Right kidney (tissue), 9 donors: ENCODE measurements around the gene ZKSCAN2.

Experiments used
- DNase-seq: peaks from one replicate; pipeline ENCODE4 v3.0.0-alpha.2; 2016
- long read RNA-seq, 8 donors: transcript quantifications; one replicate each; lab custom pipeline, GENCODE V29; 2026

ZKSCAN2 gene
- long read RNA-seq, donor 1, full-length matches to known transcripts, result 4 of 4 reads
- long read RNA-seq, donor 1, partial matches to known transcripts, result 0 of 4 reads
- long read RNA-seq, donor 1, other reads (novel, unspliced or antisense), result 0 of 4 reads
- long read RNA-seq, donor 2, full-length matches to known transcripts, result 1 of 1 reads
- long read RNA-seq, donor 2, partial matches to known transcripts, result 0 of 1 reads
- long read RNA-seq, donor 2, other reads (novel, unspliced or antisense), result 0 of 1 reads
- long read RNA-seq, donor 3, full-length matches to known transcripts, result 1 of 1 reads
- long read RNA-seq, donor 3, partial matches to known transcripts, result 0 of 1 reads
- long read RNA-seq, donor 3, other reads (novel, unspliced or antisense), result 0 of 1 reads
- long read RNA-seq, donor 4, full-length matches to known transcripts, result 5 of 5 reads
- long read RNA-seq, donor 4, partial matches to known transcripts, result 0 of 5 reads
- long read RNA-seq, donor 4, other reads (novel, unspliced or antisense), result 0 of 5 reads
- long read RNA-seq, donor 5, full-length matches to known transcripts, result 2 of 2 reads
- long read RNA-seq, donor 5, partial matches to known transcripts, result 0 of 2 reads
- long read RNA-seq, donor 5, other reads (novel, unspliced or antisense), result 0 of 2 reads
- long read RNA-seq, donor 6, full-length matches to known transcripts, result 3 of 3 reads
- long read RNA-seq, donor 6, partial matches to known transcripts, result 0 of 3 reads
- long read RNA-seq, donor 6, other reads (novel, unspliced or antisense), result 0 of 3 reads
- long read RNA-seq, donor 7, result 0 reads
- long read RNA-seq, donor 8, full-length matches to known transcripts, result 3 of 3 reads
- long read RNA-seq, donor 8, partial matches to known transcripts, result 0 of 3 reads
- long read RNA-seq, donor 8, other reads (novel, unspliced or antisense), result 0 of 3 reads

DNA sequence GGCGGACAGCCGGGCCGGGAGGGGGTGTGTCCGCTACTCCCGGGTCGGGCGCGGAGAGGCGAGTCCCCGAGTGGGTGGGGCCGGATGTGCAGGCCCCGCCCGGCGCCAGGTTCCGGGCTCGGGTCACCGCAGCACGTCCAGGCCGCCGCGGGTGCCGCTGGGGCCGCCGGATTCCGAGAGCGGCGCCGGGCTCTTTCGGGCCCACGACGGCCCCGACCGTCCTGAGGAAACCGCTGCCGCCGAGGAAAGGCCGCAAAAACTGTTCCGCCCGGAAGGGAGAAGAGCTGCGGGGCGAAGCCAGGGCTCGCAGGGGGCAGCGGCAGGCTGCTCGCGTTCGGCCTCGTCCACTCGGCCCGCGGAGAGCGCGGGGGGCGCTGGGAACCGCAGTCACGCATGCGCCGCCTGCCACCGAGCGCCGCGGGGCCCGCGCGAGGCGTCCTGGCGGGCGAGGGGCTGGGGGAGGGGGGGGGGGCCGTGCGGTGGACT, at the start of gene ZKSCAN2:
Gene ZKSCAN2, minus strand, starts transcription at position 376 of the 486 bp plus-strand sequence. CDS start 718 bp downstream, outside the sequence.
- DNase-seq, result peak; percentile 99

DNA sequence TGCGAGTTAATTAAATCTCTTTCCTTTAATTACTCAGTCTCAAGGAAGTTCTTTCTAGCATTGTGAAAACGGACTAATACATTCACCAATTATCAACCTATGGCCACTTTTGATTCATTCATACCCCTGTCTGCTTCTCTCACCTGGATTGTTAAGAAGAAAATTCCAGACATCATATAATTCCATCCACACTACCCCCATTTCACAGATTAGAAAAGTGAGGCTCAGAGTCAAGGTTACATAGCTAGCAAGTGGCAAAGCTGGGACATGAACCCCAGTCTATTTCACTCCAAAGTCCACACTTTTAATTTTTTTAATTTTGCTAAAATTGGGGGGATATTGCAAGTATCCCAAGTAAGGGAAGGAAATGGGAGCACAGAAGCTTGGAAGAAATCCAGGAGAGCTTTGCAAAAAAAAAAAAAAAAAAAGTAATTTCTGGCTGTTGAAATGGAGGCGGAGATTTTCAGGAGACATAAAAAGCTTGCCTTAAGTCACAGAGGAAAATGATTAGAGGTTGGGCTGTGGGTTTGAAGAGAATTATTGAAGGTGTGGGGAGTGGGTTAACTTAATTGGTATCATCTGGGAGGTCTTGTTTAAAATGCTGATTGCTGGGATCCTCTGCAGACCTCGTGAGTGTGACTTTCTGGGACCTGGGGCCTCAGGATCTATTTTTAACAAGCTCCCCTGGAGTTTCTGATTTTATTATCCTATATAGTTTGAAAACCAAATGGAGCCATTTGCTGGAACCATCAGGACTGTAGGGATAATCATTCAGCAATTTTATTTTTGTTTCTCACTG, 42.3 kb upstream of the ZKSCAN2 start:
- no peak for DNase-seq

DNA sequence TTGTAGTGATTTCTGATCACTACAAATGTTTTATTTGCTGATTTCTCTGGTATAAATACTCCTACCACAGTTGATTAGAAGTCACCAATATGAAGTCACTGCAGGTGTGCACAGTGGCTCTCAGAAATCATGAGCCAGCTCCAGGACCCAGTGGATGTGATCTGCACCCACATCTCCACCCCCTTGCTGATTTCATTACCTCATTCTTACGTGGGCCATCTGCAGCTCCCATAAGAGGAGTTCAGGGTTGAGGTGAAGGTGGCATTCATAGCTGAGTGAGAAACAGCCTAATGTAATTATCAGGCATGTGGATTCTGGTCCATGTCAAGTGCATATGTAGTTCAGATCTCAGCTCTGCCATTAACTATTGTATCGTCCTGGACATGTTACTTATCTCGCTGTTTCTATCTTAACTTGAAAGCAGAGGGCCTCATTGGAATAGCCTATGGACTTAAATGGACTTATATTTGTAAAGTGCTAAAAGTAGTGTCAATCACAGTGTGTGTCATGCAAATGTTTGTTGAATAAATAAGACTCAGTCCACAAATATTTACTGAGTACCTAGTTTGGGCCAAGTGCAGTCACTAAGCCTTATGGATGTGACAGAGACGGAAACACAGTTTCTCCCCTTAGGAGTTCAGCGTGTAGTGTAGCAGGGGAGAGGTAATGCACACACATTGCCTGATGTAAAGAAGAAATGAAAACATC, 40.7 kb upstream of the ZKSCAN2 start:
- no peak for DNase-seq

DNA sequence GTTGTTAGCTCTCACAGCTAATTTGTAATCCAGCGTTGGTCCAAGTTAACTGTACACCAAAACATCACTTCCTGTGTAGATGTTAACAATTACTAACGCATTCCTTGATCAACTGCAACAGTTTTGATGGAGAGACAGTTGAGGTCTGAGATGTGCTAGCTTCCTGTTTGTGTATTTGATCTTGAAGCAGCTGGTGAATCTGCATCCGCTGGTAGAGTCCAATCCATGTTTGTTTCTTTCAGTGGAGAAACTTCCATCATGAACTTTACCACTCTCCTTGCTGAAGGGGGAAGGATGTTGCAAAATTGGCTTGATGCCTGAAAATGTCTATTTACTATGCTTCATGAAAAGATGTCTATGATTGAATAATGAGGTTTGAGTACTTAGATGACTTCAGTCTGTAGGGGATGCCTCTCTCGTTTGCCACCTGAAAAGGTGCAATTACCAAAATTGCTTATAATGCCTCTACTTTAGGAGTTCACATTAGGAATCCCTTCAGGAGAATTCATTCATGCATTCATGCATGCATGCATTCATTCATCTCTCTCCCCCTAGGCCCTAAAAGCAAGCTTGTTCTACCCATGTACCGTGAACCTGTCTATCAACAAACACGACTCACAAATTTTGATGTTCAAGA, 39.6 kb upstream of the ZKSCAN2 start:
- no peak for DNase-seq

DNA sequence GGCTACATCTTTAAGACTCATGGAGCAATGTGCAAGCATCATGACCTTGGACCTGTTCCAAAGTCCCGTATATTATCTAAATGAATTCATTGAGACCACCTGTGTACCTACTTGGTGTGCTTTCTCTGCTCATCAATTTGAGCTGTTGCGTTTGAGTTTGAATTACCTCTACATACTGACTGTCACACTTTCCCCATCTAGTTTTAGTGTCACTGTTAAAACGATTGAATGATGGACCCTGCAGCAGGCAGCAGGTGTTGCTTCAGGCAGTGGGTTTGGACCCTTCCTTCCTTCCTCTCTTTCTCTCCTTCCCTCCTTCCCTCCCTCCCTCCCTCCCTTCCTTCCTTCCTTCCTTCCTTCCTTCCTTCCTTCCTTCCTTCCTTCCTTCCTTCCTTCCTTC, 33.9 kb upstream of the ZKSCAN2 start:
- no peak for DNase-seq

DNA sequence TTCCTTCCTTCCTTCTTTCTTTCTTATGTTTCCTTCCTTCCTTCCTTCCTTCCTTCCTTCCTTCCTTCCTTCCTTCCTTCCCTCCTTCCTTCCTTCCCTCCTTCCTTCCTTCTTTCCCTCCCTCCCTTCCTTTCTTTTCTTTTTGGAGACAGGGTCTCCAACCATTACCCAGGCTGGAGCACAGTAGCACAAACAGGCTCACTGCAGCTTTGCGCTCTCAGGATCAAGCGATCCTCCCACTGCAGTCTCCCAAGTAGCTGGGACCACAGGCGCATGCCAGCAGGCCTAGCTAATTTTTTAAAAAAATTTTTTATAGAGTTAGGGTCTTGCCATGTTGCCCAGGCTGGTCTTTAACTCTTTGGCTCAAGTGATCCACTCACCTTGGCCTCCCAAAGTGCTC, 31.8 kb upstream of the ZKSCAN2 start:
- no peak for DNase-seq

DNA sequence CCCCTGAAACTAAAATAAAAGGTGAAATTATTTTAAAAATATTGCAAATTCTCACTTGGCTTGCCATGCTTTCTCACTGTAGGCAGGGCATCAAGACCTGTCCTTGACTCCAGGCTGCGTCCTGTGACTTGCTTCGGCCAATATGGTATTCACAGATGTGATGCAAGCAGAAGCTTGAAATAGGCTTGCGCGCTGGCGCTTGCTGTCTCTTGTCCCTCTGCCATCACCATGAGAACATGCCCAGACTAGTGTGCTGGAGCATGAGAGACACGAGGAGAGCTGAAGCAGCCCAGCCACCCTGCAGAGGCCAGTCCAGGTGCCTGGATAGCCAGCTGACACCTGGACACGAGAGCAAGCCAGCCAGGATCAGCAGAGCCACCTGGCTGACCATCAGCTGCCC, 21.8 kb upstream of the ZKSCAN2 start:
- DNase-seq, result no peak

DNA sequence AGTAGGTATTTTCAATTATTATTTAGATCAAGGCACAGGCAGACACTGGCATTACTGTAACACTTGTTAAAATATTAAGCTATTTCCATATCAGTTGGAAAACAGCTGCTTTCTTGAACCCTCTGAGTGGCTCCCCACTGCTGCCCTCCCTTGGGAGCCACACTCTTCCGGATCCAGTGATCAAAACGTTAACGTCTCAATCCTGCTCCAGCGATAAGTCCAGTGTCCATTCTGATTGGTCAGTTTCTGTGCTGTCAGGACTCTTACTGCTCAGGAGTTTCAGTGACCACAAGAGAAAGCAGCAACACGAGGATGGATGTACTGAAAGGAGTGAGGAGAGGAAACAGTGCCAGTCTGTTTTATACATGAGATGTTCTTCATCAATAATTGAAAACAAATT, 13.8 kb upstream of the ZKSCAN2 start:
- no peak for DNase-seq

DNA sequence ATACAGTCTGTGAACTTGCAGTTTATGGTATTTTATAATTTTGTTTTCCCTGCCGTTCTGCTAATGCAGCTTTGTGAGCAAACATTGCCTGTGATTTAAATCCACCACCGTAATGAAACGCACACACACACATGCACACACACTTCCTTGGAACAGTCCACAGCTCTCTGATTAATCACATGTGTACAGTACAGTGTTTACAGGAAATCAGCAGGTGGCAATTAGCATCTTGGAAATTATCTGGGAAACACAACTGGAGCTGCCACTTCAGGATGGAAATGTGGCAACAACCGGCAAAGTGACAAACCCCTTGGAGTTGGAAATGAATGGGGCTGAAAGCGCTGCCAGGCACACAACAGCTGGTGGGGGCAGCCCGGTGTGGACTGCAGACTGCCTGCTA, 12.9 kb upstream of the ZKSCAN2 start:
- no peak for DNase-seq

DNA sequence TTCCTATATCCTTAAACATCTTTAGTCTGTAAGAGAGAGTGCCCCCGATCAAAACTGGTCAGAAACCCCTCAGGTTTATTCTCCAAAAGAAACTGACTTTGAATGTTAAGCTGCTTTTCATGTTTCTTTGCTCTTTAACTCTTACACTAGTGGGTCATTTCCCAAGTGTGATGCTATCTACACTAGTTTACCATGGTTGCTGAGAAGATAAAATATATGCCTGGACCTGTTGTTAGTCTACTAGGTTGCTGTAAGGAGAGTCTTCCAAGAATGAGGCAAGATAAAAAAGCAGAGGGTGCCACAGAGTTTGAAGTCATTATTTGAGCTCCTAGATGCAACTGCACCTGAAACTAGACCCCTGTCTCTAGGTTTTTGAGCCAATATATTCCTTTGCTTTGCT, 12.2 kb upstream of the ZKSCAN2 start:
- DNase-seq, result no peak

DNA sequence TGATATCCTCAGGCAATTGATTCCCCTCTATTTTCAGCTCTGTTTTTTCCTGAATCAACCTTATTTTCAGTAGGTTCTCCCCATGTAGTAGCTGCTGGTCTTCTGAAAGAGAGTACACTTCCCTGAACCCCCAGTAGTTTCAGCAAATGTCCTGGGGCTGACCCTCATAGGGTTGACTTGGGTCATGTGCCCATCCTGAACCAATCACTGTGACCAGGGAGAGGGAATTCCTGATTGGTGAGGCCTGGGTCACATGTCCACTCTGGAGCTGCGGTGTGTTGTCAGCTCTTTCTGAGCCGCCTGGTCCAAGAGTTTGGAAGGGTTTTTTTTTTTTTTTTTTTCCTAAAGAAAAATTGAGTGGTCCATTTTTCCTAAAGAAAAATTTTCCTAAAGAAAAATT, 8.3 kb upstream of the ZKSCAN2 start:
- no peak for DNase-seq

DNA sequence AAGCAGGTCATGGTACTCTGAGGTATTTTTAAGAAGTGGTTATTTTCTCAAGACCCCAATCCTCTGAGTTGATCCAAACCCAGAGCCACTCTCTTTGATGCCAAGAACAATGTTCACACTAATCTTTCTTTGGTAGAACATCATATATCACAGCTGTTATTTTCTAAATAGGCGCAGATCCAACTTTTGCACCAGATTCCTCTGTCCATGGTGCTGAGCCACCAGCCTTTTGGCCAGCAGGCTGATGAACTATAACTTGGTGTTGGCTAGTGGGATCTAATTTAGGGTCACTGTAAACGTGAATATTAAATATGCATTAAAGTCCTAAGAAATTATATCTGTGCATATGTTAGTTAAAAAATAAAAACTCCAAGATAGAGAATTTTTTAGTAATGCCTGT, 7.0 kb upstream of the ZKSCAN2 start:
- no peak for DNase-seq

DNA sequence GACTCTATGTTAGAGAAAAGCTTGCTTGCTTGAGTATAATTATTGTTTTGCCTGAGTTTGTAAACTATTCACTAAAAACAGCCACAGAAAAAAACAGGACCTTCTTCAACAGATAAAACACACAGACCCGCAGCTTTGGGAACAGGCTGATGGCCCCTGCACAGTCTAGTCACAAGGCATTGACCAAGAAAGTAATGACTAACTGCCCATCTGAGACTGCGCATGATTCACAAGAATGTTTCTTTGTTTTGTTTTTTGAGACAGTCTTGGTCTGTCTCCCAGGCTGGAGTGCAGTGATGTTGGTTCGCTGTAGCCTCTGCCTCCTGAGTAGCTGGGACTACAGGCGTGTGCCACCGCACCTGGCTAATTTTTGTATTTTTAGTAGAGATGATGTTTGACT, 2.8 kb upstream of the ZKSCAN2 start:
- DNase-seq, result no peak

DNA sequence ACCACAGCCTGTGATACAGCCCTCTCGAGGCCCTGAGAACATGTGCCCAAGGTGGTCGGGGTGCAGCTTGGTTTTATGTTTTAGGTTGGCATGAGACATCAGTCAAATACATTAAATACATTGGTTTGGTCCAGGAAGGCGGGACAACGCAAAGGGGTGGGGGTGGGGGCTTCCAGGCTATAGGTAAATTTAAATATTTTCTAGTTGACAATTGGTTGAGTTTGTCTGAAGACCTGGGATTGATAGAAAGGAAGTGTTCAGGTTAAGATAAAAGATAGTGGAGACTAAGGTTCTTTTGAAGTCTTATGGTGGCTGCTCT, 1.2 kb upstream of the ZKSCAN2 start:
- no peak for DNase-seq

DNA sequence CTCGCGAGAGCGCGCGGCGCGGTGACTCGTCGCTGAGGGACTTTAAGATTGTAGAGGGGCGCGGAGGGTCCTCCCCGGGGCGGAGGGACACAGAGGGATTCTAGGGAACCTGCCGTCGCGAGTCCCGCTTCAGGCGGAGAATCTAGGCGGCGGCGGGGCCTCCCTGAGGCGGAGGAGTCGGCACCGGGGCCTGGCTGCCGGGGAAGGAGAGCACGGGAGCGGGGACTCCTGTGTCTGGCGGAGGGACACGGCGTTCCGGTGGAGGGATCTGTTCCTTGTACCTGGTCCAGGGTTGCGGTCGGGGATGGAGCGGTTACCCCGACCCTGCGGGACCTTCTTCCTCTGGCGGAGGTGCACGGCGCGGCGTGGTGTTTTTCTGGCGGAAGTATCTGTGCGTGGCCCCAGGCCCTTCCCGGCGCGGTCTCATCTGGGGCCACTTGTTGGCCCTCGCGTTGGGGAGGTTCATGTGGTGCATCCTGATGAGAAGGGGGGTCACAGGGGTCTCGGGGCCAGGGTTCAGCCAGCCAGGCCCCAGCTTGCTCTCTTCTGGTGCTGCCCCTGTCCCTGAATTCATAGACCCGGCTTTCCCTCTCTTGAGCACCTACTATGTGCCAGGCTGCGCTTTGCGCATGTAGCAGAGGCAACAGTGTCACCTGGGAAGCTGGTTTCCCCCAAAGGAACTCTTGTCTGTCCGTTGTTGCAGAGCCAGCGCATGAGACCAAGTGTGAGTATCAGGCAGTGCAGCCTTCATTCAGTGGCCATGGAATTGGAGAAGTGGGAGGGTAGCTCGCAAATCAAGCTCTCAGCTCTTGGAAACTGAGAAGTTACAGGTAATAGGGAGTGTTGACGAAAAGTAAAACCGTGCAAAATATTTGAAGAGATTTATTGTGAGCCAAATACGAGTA, 563 bp upstream of the ZKSCAN2 start:
- peak; percentile 97 for DNase-seq

DNA sequence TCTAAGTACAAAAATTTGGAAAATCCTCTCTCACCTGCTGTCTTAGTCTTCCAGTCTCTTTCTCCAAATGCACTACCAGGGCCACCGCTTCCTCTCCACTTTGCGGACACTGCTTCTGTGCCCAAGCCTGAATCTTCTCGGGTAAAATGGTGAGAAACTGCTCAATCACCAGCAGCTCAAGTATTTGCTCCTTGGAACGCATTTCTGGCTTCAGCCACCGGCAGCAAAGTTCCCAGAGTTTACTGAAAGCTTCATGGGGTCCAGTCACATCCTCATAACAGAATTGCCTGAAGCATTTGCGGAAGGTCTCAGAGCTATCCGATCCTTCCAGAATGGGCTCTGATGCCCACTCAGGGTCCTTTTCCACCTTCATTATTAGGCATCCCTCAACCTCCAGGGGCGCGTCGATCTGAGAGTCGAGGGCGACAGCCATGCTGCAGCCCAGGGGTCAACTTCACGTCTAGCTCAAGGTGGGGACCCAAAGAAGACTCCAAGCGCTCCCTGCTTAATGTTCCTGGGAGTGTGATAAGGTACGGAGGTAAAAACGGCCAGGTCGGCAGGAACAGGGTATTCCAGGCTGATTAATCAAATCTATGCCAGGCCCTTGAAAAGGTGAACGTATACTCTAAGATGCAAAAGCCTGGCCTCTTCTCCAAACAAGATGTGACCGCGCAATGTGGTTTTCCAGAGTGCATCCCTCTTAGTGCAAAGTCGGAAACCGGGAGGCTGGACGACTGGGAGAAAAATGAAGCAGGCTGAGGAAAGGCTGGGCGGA, 763 bp downstream of the ZKSCAN2 start:
- DNase-seq, result no peak

DNA sequence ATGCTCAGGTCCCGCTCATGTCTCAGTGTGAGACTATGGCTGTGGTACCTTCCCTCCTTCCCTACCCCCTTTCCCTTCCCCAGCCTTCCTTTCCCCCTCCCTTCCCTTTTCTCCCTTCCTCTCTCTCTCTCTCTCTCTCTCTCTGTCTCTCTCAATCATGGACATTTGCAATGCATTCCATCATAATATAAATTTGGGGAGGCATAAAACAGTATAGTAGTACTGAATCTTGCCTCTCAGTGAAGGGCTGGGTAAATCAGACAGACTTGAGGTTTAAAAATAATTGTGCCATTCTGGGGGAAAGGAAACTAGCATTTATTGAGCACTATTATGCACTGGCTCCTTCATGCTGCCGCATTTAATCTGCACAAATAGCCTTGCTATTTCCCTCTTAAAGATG, 4.3 kb downstream of the ZKSCAN2 start:
- no peak for DNase-seq

DNA sequence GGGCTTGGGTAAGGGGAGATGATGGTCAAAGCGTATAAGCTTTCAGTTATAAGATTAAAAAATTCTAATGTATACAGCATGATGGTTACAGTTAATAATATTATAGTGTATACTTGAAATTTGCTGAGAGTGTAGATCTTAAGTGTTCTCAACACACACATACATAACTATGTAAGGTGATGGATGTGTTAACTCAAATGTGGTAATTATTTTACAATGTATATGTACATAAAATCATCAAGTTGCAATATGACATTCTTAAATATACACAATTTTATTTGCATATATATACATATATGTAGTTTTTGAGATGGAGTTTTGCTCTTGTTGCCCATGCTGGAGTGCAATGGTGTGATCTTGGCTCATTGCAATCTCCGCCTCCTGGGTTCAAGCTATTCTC, 7.2 kb downstream of the ZKSCAN2 start:
- DNase-seq, result no peak

DNA sequence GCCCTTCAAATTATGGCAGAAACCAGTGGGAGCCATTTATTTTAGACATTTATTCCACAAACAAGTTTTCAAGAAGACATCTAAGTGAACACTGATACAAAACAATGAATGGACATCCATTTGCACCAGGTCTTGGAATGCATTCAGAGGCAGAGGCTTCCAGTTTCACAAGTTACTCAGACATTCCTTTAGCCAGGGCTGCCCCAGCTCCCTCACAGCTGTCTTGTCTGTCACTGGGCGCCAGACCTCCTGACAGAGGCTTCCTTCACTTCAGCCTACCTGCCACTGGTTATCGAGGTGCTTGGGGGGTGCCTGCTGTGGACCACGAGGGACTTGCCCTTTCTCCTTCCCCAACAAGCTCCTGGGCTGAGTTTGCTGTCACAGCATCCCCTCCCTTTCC, 21.7 kb downstream of the ZKSCAN2 start:
- DNase-seq, result no peak

DNA sequence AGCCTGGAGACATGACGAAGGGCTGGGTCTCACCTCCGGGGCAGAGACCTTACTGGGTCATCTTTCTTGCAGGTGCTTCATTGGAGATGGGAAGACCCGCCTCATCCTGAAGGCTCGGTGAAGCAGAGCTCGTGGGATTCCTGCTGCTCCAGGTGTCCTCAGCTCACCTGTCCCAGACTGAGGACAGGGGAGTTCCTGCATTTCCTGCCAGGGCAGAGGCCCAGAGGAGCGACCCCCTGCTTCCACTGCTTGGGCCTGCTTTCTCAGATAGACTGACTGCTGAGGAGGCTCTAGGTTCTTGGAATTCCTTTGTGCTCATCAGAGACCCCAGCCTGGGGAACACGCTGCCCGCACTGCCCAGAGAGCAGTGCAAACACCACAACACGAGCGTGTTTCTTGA, 29.3 kb downstream of the ZKSCAN2 start:
- DNase-seq, result no peak
